ENCODE data around the gene TNFAIP8. TPM values are rescaled to one million over a fixed set of nuclear protein-coding genes. Genes with fewer than 3 reads are reported as not detected.

Gene TNFAIP8
- total RNA-seq, 1 experiment from 2014 or later, result 8.0 TPM

- TF ChIP-seq REST (IDR thresholded peaks at IDR 0.05; ENCODE audit: insufficient read depth in 1 of 2, low read depth in 2 of 2, low read length in 1 of 2), result no peak
- no peak for TF ChIP-seq TCF7L2 (IDR thresholded peaks at IDR 0.05; ENCODE audit: low read depth, low read length)
- no peak for TF ChIP-seq POLR2AphosphoS5 (IDR thresholded peaks at IDR 0.05; ENCODE audit: low read depth, low read length)
- TF ChIP-seq CTCF (IDR thresholded peaks at IDR 0.05), result no peak
- TF ChIP-seq SIN3A (IDR thresholded peaks at IDR 0.05; ENCODE audit: borderline replicate concordance, insufficient read depth, low read depth, low read length), result no peak
- no peaks in the 10 kb centered on the region for H3K9me3 ChIP-seq (ENCODE audit: control insufficient read depth, insufficient read depth, low read depth, low read length)
- no peaks in the 10 kb centered on the region for H3K36me3 ChIP-seq (ENCODE audit: control insufficient read depth, insufficient read depth, low read length)
- DNase-seq (ENCODE audit: low read depth, low spot score), result no peak
- no peak for ATAC-seq
- H3K4me3 ChIP-seq (ENCODE audit: low read depth in 2 of 2, low read length in 2 of 2), result no peak overlapping the region
- intact Hi-C loops (cut with micrococcal nuclease; ENCODE audit: unreplicated experiment) (no loop called here), in situ Hi-C loops (cut with HindIII; ENCODE audit: low pct_unique_long_range_greater_than_20kb, low sequenced_read_pairs) (no loop called here)
- no peaks in the 10 kb centered on the region for H3K27me3 ChIP-seq (ENCODE audit: control insufficient read depth, insufficient read depth, low read length)
- H3K27ac ChIP-seq (ENCODE audit: low read length), result no peak overlapping the region
- no peaks in the 10 kb centered on the region for H3K4me1 ChIP-seq (ENCODE audit: control insufficient read depth, insufficient read depth, low read length)
- BruUV-seq (replicated peaks), result no TSS peak
- CTCF ChIA-PET, result no interaction called here
- POLR2A ChIA-PET, result no interaction called here
These were observed 33.6 kb downstream of the TNFAIP8 start for GRCh38 chr5:119389288-119390030.

- H3K4me3 ChIP-seq (ENCODE audit: low read depth in 2 of 2, low read length in 2 of 2), result no peak overlapping the region
- intact Hi-C loops (cut with micrococcal nuclease; ENCODE audit: unreplicated experiment), result no loop called here
- ATAC-seq, result no peak
- no peaks in the 10 kb centered on the region for H3K27me3 ChIP-seq (ENCODE audit: control insufficient read depth, insufficient read depth, low read length)
- no TSS peak for BruUV-seq (replicated peaks)
- no peaks in the 10 kb centered on the region for H3K4me1 ChIP-seq (ENCODE audit: control insufficient read depth, insufficient read depth, low read length)
- in situ Hi-C loops (cut with HindIII; ENCODE audit: low pct_unique_long_range_greater_than_20kb, low sequenced_read_pairs), result no loop called here
- H3K36me3 ChIP-seq (ENCODE audit: control insufficient read depth, insufficient read depth, low read length), result no peaks in the 10 kb centered on the region
- CTCF ChIA-PET, result no interaction called here
- TF ChIP-seq TCF7L2 (IDR thresholded peaks at IDR 0.05; ENCODE audit: low read depth, low read length) (no peak), REST (IDR thresholded peaks at IDR 0.05; ENCODE audit: insufficient read depth in 1 of 2, low read depth in 2 of 2, low read length in 1 of 2) (no peak), POLR2AphosphoS5 (IDR thresholded peaks at IDR 0.05; ENCODE audit: low read depth, low read length) (no peak), CTCF (IDR thresholded peaks at IDR 0.05) (no peak), SIN3A (IDR thresholded peaks at IDR 0.05; ENCODE audit: borderline replicate concordance, insufficient read depth, low read depth, low read length) (no peak)
- no peak for DNase-seq (ENCODE audit: low read depth, low spot score)
- H3K9me3 ChIP-seq (ENCODE audit: control insufficient read depth, insufficient read depth, low read depth, low read length), result no peaks in the 10 kb centered on the region
- POLR2A ChIA-PET, result no interaction called here
- H3K27ac ChIP-seq (ENCODE audit: low read length), result no peak overlapping the region
These were observed 34.6 kb downstream of the TNFAIP8 start for GRCh38 chr5:119390404-119390803.
